HepG2 (cell line): ENCODE results near the gene ZFR2. TPM values are rescaled to one million over a fixed set of nuclear protein-coding genes. Genes with fewer than 3 reads are reported as not detected.

ENCODE experiments used
- DZIP1 ChIP-seq: sonication (generic); formaldehyde crosslinking; IDR thresholded peaks from 2 replicates; pipeline ENCODE4 v1.5.0; 2020; ENCODE audit warnings: mild to moderate bottlenecking, missing genetic modification reagents
- FLYWCH1 ChIP-seq: sonication (generic); formaldehyde crosslinking; IDR thresholded peaks from 2 replicates; pipeline ENCODE4 v1.8.1; 2023; ENCODE audit warnings: mild to moderate bottlenecking, missing genetic modification reagents
- FOXA1 ChIP-seq, 2 experiments: fragments of 450-650 bp in 1 of 2; sonication (generic) in 1 of 2; formaldehyde crosslinking in 1 of 2; IDR thresholded peaks; 2 replicates each; pipeline versions ENCODE4 v1.4.0 to v1.6.1; 2016 to 2020; ENCODE audit warnings: missing genetic modification reagents in 1 of 2
- IKZF1 ChIP-seq: fragments of 450-650 bp; IDR thresholded peaks from 2 replicates; pipeline ENCODE4 v1.7.1; 2016
- KLF15 ChIP-seq: sonication (generic); formaldehyde crosslinking; IDR thresholded peaks from 2 replicates; pipeline ENCODE4 v1.8.1; 2023; ENCODE audit warnings: borderline replicate concordance, mild to moderate bottlenecking, inconsistent platforms, missing genetic modification reagents, mixed read lengths
- MAZ ChIP-seq, 2 experiments: sonication (generic) in 1 of 2; formaldehyde crosslinking in 1 of 2; IDR thresholded peaks; 2 replicates each; pipeline versions ENCODE4 v1.5.0 to v1.6.1; 2012 to 2020; ENCODE audit warnings: low read depth in 2 of 2, mild to moderate bottlenecking in 2 of 2, borderline replicate concordance in 1 of 2, improper control_type of control experiment in 1 of 2, low read length in 1 of 2, missing genetic modification reagents in 1 of 2, moderate library complexity in 1 of 2
- MIXL1 ChIP-seq: IDR thresholded peaks from 2 replicates; pipeline ENCODE4 v1.6.1; 2016
- PHF5A ChIP-seq: IDR thresholded peaks from one replicate; pipeline ENCODE4 v1.6.1; 2018; ENCODE audit warnings: low read depth, missing genetic modification reagents; ENCODE audit not compliant: unreplicated experiment
- ZMAT3 ChIP-seq: sonication (generic); formaldehyde crosslinking; conservative IDR thresholded peaks from 2 replicates; pipeline ENCODE4 v1.7.0; 2021; ENCODE audit warnings: missing genetic modification reagents
- ZNF512B ChIP-seq: sonication (generic); formaldehyde crosslinking; IDR thresholded peaks from 2 replicates; pipeline ENCODE4 v1.5.1; 2020; ENCODE audit warnings: missing genetic modification reagents, mild to moderate bottlenecking, borderline replicate concordance
- ZNF549 ChIP-seq: sonication (generic); formaldehyde crosslinking; IDR thresholded peaks from 2 replicates; pipeline ENCODE4 v1.5.0; 2020; ENCODE audit warnings: missing genetic modification reagents
- polyA plus RNA-seq, 8 experiments: library from polyadenylated mRNA; depleted of rRNA in 3 of 8; stranded (reverse) in 7 of 8; unstranded in 1 of 8; fragments of >200 nt; fragmentation: Illumina TruSeq in 4 of 8; extraction: Trizol in 4 of 8; gene quantifications; 2 replicates each; pipeline versions ENCODE4 v1.2.1 to v1.2.3, GENCODE V29; 2011 to 2016; ENCODE audit warnings: low read depth in 4 of 8, missing spikeins in 1 of 8, mixed read lengths in 1 of 8; ENCODE audit not compliant: insufficient read depth in 1 of 8
- total RNA-seq, 5 experiments: library from RNA; depleted of rRNA; stranded (reverse); fragments of >200 nt; fragmentation: Illumina TruSeq; extraction: Trizol; gene quantifications; 2 replicates each; pipeline ENCODE4 v1.2.3, GENCODE V29; 2016; ENCODE audit warnings: low read depth in 1 of 5
- TF ChIP-seq, protein P1 (sequence below): sonication (generic); formaldehyde crosslinking; IDR thresholded peaks from 2 replicates; pipeline ENCODE4 v1.4.0; 2020; ENCODE audit warnings: missing genetic modification reagents

Gene ZFR2
- total and polyA plus RNA-seq, 2 of the 13 experiments (the other 11 are each of a cell fraction or from before 2014, with no cell fraction given), result 0.37 to 0.69 TPM

- TF ChIP-seq DZIP1 (CRISPR knock-in tag) (no peak), FOXA1 (IDR thresholded peaks at IDR 0.05) (no peak), FOXA1 (CRISPR knock-in tag; IDR thresholded peaks at IDR 0.05) (no peak), PHF5A (CRISPR knock-in tag) (no peak), KLF15 (no peak), MIXL1 (no peak), FLYWCH1 (CRISPR knock-in tag) (no peak), ZNF549 (CRISPR knock-in tag) (no peak), ZMAT3 (CRISPR knock-in tag) (0 out of 2 replicates have a peak, but pooled peaks have one; percentile 57), ZNF512B (CRISPR knock-in tag) (no peak), MAZ (IDR thresholded peaks at IDR 0.05; ENCODE audit: borderline replicate concordance, low read depth, low read length) (0 out of 2 replicates have a peak, but pooled peaks have one; percentile 19), MAZ (CRISPR knock-in tag; IDR thresholded peaks at IDR 0.05; ENCODE audit: low read depth) (peak; percentile 81), IKZF1 (no peak)
- TF ChIP-seq, protein P1, sequence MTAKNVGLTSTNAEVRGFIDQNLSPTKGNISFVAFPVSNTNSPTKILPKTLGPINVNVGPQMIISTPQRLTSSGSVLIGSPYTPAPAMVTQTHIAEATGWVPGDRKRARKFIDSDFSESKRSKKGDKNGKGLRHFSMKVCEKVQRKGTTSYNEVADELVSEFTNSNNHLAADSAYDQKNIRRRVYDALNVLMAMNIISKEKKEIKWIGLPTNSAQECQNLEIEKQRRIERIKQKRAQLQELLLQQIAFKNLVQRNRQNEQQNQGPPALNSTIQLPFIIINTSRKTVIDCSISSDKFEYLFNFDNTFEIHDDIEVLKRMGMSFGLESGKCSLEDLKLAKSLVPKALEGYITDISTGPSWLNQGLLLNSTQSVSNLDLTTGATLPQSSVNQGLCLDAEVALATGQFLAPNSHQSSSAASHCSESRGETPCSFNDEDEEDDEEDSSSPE, result no peak
Observed at GRCh38 chr19:3762501-3763459, 106.1 kb downstream of the ZFR2 start, which contains the start of gene MRPL54 (continued).
